ENCODE measurements around the gene LRP1B.

LRP1B gene

GRCh38 chr2:141498561-141498960 is 632.3 kb downstream of the LRP1B start:
- DNase-seq, result no peak

GRCh38 chr2:141497272-141497671 is 633.5 kb downstream of the LRP1B start:
- DNase-seq, result no peak

- no peak for DNase-seq
Observed at GRCh38 chr2:141496810-141497209, 634.0 kb downstream of the LRP1B start.

GRCh38 chr2:141493936-141494335 is 636.9 kb downstream of the LRP1B start:
- no peak for DNase-seq

GRCh38 chr2:141492816-141493215 is 638.0 kb downstream of the LRP1B start:
- no peak for DNase-seq

GRCh38 chr2:141490886-141491285 is 639.9 kb downstream of the LRP1B start:
- DNase-seq, result no peak

GRCh38 chr2:141482697-141483096 is 648.1 kb downstream of the LRP1B start:
- DNase-seq, result no peak

- DNase-seq, result no peak
Observed at GRCh38 chr2:141475801-141476200, 655.0 kb downstream of the LRP1B start.

- DNase-seq, result no peak
Observed at GRCh38 chr2:141468761-141469160, 662.1 kb downstream of the LRP1B start.

- DNase-seq, result no peak
Observed at GRCh38 chr2:141467331-141467730, 663.5 kb downstream of the LRP1B start.

GRCh38 chr2:141464995-141465394 is 665.8 kb downstream of the LRP1B start:
- no peak for DNase-seq

GRCh38 chr2:141458351-141458750 is 672.5 kb downstream of the LRP1B start:
- DNase-seq, result no peak

- DNase-seq, result no peak
Observed at GRCh38 chr2:141455877-141456276, 674.9 kb downstream of the LRP1B start.

GRCh38 chr2:141455211-141455826 is 675.5 kb downstream of the LRP1B start:
- no peak for DNase-seq

GRCh38 chr2:141440072-141440635 is 690.7 kb downstream of the LRP1B start:
- no peak for DNase-seq

GRCh38 chr2:141439524-141439923 is 691.3 kb downstream of the LRP1B start:
- DNase-seq, result no peak

- DNase-seq, result no peak
Observed at GRCh38 chr2:141438536-141438935, 692.3 kb downstream of the LRP1B start.

GRCh38 chr2:141437521-141437920 is 693.3 kb downstream of the LRP1B start:
- DNase-seq, result no peak

- DNase-seq, result no peak
Observed at GRCh38 chr2:141423124-141423523, 707.7 kb downstream of the LRP1B start.

- no peak for DNase-seq
Observed at GRCh38 chr2:141417246-141417797, 713.5 kb downstream of the LRP1B start.

- DNase-seq, result no peak
Observed at GRCh38 chr2:141411419-141411818, 719.4 kb downstream of the LRP1B start.

GRCh38 chr2:141399270-141399669 is 731.5 kb downstream of the LRP1B start:
- no peak for DNase-seq

- no peak for DNase-seq
Observed at GRCh38 chr2:141393214-141393545, 737.6 kb downstream of the LRP1B start.

- DNase-seq, result no peak
Observed at GRCh38 chr2:141392517-141393213, 738.2 kb downstream of the LRP1B start.

All from activated CD4-positive, alpha-beta T cell treated with anti-CD3 and anti-CD28 coated beads, Interleukin-2, amount 50 U/mL, for 1 hour (primary cell).